ENCODE results near the gene SH3PXD2A.
"Not testable (repeated sequence)": the region's sequence is repeated elsewhere in the genome, so short reads cannot be mapped to it uniquely, and the experiment has no call there.

The SH3PXD2A gene

GRCh38 chr10:103677486-103678177 lies 177.7 kb downstream of the SH3PXD2A start:
- DNase-seq = no peak

GRCh38 chr10:103676851-103677417 lies 178.4 kb downstream of the SH3PXD2A start:
- DNase-seq = no peak

- DNase-seq = no peak
Observed at GRCh38 chr10:103676058-103676785, 179.2 kb downstream of the SH3PXD2A start.

GRCh38 chr10:103673606-103674005 lies 181.8 kb downstream of the SH3PXD2A start:
- no peak for DNase-seq

GRCh38 chr10:103672345-103672744 lies 183.0 kb downstream of the SH3PXD2A start:
- no peak for DNase-seq

GRCh38 chr10:103671126-103671895 lies 184.1 kb downstream of the SH3PXD2A start:
- no peak for DNase-seq

- no peak for DNase-seq
Observed at GRCh38 chr10:103669944-103670343, 185.4 kb downstream of the SH3PXD2A start.

GRCh38 chr10:103669243-103669929 lies 186.0 kb downstream of the SH3PXD2A start:
- no peak for DNase-seq

- DNase-seq = no peak
Observed at GRCh38 chr10:103668351-103669242, 186.8 kb downstream of the SH3PXD2A start.

- DNase-seq = no peak
Observed at GRCh38 chr10:103667356-103667755, 188.0 kb downstream of the SH3PXD2A start.

GRCh38 chr10:103666762-103667150 lies 188.6 kb downstream of the SH3PXD2A start:
- no peak for DNase-seq

- no peak for DNase-seq
Observed at GRCh38 chr10:103666087-103666761, 189.2 kb downstream of the SH3PXD2A start.

- no peak for DNase-seq
Observed at GRCh38 chr10:103665162-103665889, 190.1 kb downstream of the SH3PXD2A start.

GRCh38 chr10:103663802-103664201 lies 191.6 kb downstream of the SH3PXD2A start:
- no peak for DNase-seq

GRCh38 chr10:103663236-103663635 lies 192.1 kb downstream of the SH3PXD2A start:
- DNase-seq = no peak

GRCh38 chr10:103662704-103663103 lies 192.7 kb downstream of the SH3PXD2A start:
- DNase-seq = not testable (repeated sequence)

GRCh38 chr10:103661198-103661950 lies 194.0 kb downstream of the SH3PXD2A start:
- DNase-seq = peak; percentile 35

GRCh38 chr10:103660364-103661197 lies 194.8 kb downstream of the SH3PXD2A start:
- DNase-seq = no peak
